ENCODE measurements around the gene POLA2.
"Not testable (repeated sequence)": the region's sequence is repeated elsewhere in the genome, so short reads cannot be mapped to it uniquely, and the experiment has no call there.

The POLA2 gene

GRCh38 chr11:65261591-65262380 is at the start of gene POLA2:
Gene POLA2, plus strand, starts transcription at chr11:65261962. Its CDS starts 331 bp downstream, at chr11:65262293.
- peak; percentile 53 to 95 (median 89) for DNase-seq

- no peak for DNase-seq
Measured at GRCh38 chr11:65212226-65212801, 49.4 kb upstream of the POLA2 start.

GRCh38 chr11:65213322-65214211 is 48.2 kb upstream of the POLA2 start:
- DNase-seq: no peak

GRCh38 chr11:65214212-65214845 is 47.4 kb upstream of the POLA2 start:
- no peak for DNase-seq

GRCh38 chr11:65215441-65216076 is 46.2 kb upstream of the POLA2 start:
- no peak for DNase-seq

GRCh38 chr11:65216830-65217229 is 44.9 kb upstream of the POLA2 start:
- DNase-seq: no peak

- no peak for DNase-seq
Measured at GRCh38 chr11:65217441-65218423, 44.0 kb upstream of the POLA2 start.

- DNase-seq: no peak
Measured at GRCh38 chr11:65218446-65218845, 43.3 kb upstream of the POLA2 start.

GRCh38 chr11:65219930-65220213 is 41.9 kb upstream of the POLA2 start:
- DNase-seq: no peak

- no peak for DNase-seq
Measured at GRCh38 chr11:65221026-65221425, 40.7 kb upstream of the POLA2 start.

- DNase-seq: no peak
Measured at GRCh38 chr11:65223011-65223410, 38.8 kb upstream of the POLA2 start.

GRCh38 chr11:65224930-65225278 is 36.9 kb upstream of the POLA2 start:
- peak in 1 of 14 donors; percentile 15 for DNase-seq

GRCh38 chr11:65225279-65226102 is 36.3 kb upstream of the POLA2 start:
- peak in 6 of 14 donors; percentile 6 to 43 (median 20) for DNase-seq

- no peak for DNase-seq
Measured at GRCh38 chr11:65226103-65226442, 35.7 kb upstream of the POLA2 start.

GRCh38 chr11:65227879-65228278 is 33.9 kb upstream of the POLA2 start:
- DNase-seq: no peak

GRCh38 chr11:65236194-65237059 is 25.3 kb upstream of the POLA2 start:
- DNase-seq: no peak

GRCh38 chr11:65238302-65238701 is 23.5 kb upstream of the POLA2 start:
- DNase-seq: not testable (repeated sequence)

GRCh38 chr11:65241134-65241533 is 20.6 kb upstream of the POLA2 start:
- no peak for DNase-seq

GRCh38 chr11:65241692-65242091 is 20.1 kb upstream of the POLA2 start:
- no peak for DNase-seq
